GM23338 (cell line): ENCODE measurements around the gene PRSS23.

Experiments used
- CTCF ChIP-seq, 2 experiments: fragments of 200-600 bp in 1 of 2; sonication (generic) in 1 of 2; conservative IDR thresholded peaks; 2 replicates each; pipeline versions ENCODE4 v1.5.1 to v1.6.1; 2016 to 2017; ENCODE audit warnings: antibody characterized with exemption in 2 of 2, low read depth in 2 of 2, mild to moderate bottlenecking in 2 of 2, moderate library complexity in 1 of 2
- EZH2 ChIP-seq: fragments of 200-600 bp; sonication (generic); IDR thresholded peaks from one replicate; pipeline ENCODE4 v1.8.0; 2017; ENCODE audit warnings: antibody characterized with exemption, mild to moderate bottlenecking, low read depth; ENCODE audit not compliant: unreplicated experiment
- EZH2phosphoT487 ChIP-seq: fragments of 200-600 bp; sonication (generic); IDR thresholded peaks from one replicate; pipeline ENCODE4 v1.8.1; 2018; ENCODE audit warnings: antibody characterized with exemption; ENCODE audit not compliant: unreplicated experiment
- POLR2AphosphoS5 ChIP-seq: IDR thresholded peaks from 2 replicates; pipeline ENCODE4 v1.6.1; 2016; ENCODE audit warnings: antibody characterized with exemption, low read depth
- REST ChIP-seq: IDR thresholded peaks from one replicate; pipeline ENCODE4 v1.6.1; 2018; ENCODE audit warnings: antibody characterized with exemption; ENCODE audit not compliant: unreplicated experiment
- TF ChIP-seq, protein P1 (sequence below): IDR thresholded peaks from 2 replicates; pipeline ENCODE4 v1.6.1; 2016; ENCODE audit warnings: antibody characterized with exemption

DNA sequence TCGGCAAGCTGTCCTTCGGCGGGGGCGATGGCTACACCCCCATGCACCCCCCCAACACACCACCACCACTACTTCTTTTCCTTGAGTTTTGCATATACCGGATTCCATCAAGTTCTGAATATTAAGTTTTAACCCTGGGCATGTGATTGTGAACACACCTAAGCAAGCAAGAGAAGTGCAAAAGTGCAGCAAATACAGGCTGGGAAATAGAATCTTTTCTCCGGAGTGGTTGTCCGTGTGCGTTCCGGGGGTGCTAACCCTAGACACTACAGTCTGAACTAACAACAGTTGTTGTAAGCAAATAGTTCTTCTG, 574 bp downstream of the PRSS23 start:
- TF ChIP-seq POLR2AphosphoS5 (no peak), EZH2 (peak; percentile 52), CTCF (conservative IDR thresholded peaks at IDR 0.05; ENCODE audit: low read depth in 2 of 2) (no peak), REST (no peak), EZH2phosphoT487 (no peak)
- TF ChIP-seq, protein P1, sequence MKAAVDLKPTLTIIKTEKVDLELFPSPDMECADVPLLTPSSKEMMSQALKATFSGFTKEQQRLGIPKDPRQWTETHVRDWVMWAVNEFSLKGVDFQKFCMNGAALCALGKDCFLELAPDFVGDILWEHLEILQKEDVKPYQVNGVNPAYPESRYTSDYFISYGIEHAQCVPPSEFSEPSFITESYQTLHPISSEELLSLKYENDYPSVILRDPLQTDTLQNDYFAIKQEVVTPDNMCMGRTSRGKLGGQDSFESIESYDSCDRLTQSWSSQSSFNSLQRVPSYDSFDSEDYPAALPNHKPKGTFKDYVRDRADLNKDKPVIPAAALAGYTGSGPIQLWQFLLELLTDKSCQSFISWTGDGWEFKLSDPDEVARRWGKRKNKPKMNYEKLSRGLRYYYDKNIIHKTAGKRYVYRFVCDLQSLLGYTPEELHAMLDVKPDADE, result no peak
